Measurements from ENCODE around the gene BCAN.
"Not testable (repeated sequence)": the region's sequence is repeated elsewhere in the genome, so short reads cannot be mapped to it uniquely, and the experiment has no call there.

Gene BCAN, protein sequence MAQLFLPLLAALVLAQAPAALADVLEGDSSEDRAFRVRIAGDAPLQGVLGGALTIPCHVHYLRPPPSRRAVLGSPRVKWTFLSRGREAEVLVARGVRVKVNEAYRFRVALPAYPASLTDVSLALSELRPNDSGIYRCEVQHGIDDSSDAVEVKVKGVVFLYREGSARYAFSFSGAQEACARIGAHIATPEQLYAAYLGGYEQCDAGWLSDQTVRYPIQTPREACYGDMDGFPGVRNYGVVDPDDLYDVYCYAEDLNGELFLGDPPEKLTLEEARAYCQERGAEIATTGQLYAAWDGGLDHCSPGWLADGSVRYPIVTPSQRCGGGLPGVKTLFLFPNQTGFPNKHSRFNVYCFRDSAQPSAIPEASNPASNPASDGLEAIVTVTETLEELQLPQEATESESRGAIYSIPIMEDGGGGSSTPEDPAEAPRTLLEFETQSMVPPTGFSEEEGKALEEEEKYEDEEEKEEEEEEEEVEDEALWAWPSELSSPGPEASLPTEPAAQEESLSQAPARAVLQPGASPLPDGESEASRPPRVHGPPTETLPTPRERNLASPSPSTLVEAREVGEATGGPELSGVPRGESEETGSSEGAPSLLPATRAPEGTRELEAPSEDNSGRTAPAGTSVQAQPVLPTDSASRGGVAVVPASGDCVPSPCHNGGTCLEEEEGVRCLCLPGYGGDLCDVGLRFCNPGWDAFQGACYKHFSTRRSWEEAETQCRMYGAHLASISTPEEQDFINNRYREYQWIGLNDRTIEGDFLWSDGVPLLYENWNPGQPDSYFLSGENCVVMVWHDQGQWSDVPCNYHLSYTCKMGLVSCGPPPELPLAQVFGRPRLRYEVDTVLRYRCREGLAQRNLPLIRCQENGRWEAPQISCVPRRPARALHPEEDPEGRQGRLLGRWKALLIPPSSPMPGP

DNA sequence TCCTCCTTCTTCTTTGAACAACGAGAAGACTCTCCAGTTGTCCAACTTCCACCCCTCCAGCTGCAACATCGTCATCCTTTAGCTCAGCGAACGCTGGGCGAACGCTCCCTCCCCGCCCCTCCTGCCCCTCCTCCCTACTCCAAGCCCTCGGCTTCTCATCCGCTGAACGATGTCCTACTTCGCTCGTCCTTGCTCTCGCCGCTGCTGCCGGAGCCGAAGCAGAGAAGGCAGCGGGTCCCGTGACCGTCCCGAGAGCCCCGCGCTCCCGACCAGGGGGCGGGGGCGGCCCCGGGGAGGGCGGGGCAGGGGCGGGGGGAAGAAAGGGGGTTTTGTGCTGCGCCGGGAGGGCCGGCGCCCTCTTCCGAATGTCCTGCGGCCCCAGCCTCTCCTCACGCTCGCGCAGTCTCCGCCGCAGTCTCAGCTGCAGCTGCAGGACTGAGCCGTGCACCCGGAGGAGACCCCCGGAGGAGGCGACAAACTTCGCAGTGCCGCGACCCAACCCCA is at the start of gene BCAN:
TSS of gene BCAN (plus strand) at position 357 of the 504 bp plus-strand sequence. CDS start 3,938 bp downstream, outside the sequence.
- DNase-seq = no peak

DNA sequence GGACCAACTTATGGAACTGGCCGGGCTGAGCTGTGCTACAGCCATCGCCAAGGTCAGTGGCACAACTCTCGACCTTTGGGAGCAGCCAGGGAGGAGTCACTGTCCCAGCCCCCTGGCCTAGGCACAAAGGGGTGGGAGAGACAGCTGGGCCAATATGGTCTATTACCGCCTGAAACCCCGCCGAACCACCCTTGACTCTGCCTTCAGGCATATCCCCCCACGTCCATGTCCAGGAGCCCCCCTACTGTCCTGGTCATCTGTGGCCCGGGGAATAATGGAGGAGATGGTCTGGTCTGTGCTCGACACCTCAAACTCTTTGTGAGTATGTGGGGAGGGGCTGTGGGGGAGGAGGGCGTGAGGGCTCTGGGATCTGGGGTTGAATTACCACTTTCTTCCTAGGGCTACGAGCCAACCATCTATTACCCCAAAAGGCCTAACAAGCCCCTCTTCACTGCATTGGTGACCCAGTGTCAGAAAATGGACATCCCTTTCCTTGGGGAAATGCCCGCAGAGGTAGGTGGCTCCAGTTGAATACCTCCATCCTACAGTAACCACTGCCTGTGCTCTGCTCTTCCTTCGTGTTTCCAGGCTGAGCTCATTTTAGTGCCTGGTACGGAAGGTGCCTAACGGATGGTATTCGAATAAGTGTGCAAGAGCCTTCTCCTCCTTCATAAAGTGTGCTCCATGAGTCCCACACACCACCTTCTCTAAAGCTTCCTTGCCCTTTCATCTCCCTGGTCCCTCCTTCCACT is 49.6 kb upstream of the BCAN start:
- no peak for DNase-seq

- no peak for DNase-seq
Measured at GRCh38 chr1:156592910-156593660, 48.8 kb upstream of the BCAN start.

- DNase-seq = no peak
Measured at GRCh38 chr1:156593661-156593989, 48.3 kb upstream of the BCAN start.

DNA sequence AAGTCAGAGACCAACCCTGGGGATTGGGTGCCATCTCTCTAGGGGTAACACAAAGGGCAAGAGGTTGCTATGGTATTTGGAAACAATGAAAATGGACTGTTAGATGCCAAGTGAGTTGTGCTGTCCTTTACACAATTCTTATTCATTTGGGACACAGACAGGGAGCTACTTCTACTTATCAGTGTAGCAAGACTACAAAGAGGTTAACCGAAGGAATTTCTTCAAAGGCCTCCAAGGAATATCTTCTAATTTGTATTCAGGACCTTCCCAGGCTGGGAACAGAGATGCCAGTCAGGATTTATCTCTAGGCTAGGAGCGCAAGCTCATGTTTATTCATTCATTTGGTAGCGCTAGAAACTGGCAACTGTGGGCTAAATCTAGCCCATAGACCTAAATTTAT is 47.7 kb upstream of the BCAN start:
- DNase-seq = no peak

DNA sequence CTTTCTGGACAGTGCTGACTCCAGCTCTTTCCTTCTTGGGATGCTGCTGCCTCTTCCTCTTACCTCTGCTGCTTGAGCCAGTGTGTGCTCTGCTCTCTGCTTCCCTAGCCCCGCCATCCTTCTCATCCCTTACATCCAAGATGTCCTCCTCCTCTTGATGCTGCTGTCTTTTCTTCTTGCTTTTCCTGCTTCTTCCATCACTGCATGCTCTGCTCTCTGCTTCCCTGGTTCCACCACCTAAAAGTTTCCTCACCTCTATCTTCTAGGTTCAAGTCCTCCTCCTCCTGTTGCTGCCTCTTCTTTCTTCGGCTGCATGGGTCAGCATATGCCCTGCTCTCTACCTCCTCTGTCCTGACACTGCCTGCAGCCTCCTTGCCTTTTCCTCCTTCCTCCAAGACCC is 46.9 kb upstream of the BCAN start:
- no peak for DNase-seq

DNA sequence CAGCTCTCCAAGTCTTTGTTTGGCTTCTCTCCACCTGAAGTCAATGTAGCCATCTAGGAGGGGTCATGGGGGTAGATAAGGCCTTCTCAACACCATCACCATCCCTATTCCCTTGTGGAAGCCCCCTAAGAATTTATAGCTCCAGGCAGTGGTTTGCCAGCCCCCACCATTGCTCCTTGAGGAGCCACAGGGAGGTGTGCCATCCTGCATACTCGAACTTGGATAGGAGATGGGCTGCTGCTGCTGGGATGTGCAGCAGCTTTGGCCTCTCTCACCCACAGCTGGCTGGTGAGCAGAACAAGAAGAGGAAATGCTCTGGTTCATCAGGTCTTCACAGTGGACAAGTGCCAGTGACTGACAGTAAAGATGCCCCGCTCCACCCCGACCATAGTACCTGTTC is 45.5 kb upstream of the BCAN start:
- no peak for DNase-seq

DNA sequence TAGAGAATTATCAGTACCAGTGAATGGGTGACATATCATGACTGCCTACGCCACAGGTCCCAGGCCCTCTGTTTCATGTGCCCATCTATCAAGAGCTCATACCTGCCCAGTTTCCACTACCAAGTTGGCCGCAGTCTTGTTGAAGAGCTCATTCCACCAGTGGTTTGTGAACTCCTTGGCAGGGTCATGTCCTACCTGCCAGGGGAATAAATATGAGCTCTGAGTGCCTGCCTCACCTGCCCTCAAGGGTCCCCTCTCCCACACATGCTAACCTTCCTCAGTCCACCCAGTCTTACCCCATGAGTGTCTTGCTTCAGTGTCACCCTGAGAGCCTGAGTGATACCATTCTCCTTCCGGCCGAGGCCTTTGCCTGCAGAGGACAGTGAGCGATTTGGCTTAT is 43.8 kb upstream of the BCAN start:
- DNase-seq = no peak

- no peak for DNase-seq
Measured at GRCh38 chr1:156598731-156599432, 43.0 kb upstream of the BCAN start.

DNA sequence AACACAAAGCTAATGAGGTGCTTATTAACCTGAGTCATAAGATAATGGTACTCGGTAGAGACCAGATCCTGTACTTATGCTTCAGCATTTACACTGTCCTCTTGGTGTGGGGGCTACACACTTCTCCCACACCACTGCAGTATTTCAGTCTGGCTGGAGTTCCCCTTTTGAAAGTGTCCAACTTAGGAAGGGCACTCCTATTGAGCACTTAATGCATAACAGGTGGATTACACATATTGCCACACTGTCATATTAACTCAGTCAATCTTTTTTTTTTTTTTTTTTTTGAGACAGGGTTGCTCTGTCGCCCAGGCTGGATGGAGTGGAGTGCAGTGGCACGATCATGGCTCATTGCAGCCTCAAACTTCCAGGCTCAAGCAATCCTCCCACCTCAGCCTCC is 42.1 kb upstream of the BCAN start:
- no peak for DNase-seq

GRCh38 chr1:156600733-156601121 is 41.2 kb upstream of the BCAN start:
- no peak for DNase-seq

- DNase-seq = no peak
Measured at GRCh38 chr1:156601122-156601830, 40.6 kb upstream of the BCAN start, which contains the start of gene GPATCH4. Gene GPATCH4 (minus strand): TSS chr1:156601479.

DNA sequence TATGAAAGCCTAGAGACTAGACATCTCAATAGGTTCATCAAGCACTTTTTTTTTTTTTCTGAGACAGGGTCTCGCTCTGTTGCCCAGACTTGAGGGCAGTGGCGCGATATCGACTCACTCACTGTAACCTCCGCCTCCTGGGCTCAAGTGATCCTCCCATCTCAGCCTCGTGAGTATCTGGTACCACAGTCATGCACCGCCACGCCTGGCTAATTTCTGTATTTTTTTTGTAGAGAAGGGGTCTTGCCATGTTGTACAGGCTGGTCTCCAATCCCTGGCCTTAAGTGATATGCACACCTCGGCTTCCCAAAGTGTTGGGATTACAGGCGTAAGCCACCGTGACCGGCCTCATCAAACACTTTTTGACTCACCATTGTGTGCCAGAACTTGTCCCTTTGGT is 40.0 kb upstream of the BCAN start:
- no peak for DNase-seq

GRCh38 chr1:156602557-156602993 is 39.3 kb upstream of the BCAN start:
- DNase-seq = no peak

GRCh38 chr1:156607344-156607743 is 34.6 kb upstream of the BCAN start:
- not testable (repeated sequence) for DNase-seq

DNA sequence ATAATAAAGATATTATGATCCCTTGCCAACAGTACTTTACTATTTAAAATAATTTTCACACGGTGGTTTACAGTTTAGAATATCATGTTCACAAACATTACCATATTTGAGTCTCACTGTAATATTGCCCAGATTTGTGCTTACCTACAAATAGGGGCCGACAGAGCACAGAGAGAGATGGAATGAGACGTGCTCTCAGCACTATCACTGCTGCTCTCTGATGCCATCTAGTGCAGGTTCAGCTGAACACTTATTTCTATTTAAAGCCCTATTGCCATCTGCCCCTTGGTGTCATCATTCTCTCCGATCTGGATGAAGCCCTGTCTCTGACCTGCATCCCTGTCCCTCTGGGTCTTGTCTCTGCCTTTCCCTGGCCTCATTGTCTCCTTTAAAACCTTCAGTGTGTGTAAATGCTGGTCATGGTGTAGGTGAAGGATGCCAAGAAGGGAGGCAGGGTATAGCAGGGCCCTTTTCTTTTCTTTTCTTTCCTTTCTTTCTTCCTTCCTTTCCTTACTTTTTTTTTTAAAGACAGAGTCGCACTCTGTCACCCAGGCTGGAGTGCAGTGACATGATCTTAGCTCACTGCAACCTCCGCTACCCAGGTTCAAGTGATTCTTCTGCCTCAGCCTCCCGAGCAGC is 33.8 kb upstream of the BCAN start:
- DNase-seq = no peak

DNA sequence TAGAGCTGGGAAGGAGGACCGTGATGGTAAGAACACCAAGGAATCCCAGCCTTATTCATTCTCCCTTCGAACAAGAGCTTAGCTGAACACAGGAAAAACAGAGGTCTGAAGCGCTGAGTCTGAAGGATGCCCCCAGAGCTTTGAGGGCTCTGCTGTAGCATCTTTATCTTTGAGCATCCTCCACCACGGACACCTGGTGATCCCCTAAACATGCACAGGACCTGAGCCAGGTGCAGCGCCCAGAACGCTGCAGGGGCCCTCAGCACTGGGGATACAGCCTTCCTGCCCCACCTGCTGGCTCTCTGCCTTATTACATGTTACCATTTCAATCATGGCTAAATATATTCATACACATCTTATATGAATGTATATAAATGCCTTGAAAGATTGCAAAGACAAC is 32.9 kb upstream of the BCAN start:
- DNase-seq = no peak

DNA sequence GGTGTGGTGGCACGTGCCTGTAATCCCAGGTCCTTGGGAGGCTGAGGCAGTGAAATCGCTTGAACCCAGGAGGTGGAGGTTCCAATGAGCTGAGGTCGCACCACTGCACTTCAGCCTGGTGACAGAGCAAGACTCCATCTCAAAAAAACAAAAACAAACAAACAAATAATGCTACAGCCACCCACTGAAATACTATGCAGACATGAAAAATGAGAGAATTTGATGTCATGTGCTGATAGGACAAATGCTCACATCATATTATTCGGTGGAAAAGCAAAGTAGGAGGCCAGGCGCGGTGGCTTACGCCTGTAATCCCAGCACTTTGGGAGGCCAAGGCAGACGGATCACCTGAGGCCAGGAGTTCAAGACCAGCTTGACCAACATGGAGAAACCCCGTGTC is 31.8 kb upstream of the BCAN start:
- DNase-seq = not testable (repeated sequence)

DNA sequence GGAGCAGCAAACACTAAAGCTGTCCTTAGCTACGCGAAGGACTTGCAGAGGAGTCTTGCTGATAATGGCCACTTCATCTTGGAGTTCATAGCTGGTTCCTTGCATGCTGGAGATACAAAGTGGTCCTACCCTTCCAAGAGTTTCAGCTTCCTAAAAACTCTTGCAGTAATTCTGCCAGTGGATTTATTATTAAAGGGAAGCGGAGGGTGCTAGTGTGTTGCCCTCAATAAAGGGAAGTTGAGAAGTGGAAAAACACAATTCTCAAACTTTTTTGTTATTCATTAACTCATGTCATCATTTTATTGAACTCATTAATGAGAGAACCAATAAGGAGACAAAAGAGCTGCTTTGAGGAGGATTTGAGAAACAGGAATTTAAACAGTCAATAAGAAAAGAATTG is 29.3 kb upstream of the BCAN start:
- no peak for DNase-seq

DNA sequence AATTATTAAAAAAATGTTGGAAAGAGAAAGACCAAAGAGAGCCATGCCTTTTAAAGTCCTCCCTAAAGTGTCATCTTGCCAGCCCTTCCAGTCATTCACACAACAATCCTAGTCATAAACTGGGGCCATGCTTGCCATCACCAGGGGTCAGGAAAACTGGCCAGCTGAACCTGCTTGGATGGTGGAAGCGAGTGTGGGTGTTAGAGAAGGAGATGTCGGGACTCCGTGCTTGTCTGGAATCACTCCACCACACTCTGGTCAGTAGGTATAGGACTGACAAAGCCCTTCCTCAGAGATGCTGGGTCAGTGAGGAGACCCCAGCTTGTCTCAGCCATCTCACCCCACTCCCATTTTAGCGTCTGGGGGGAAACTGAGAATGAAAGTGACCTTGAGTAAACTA is 26.0 kb upstream of the BCAN start:
- DNase-seq = no peak

Data from cortex of kidney (tissue), 1 donor.